Measurements from ENCODE around the gene VASN. TPM values are rescaled to one million over a fixed set of nuclear protein-coding genes. Genes with fewer than 3 reads are reported as not detected.
A peak's percentile ranks its signal among the peaks of the same experiment; 100 is the strongest.

The VASN gene
- total and polyA plus RNA-seq, 2 donors from 2014 or later = 75.7 to 82.7 TPM

GRCh38 chr16:4369007-4369733 is 2.5 kb upstream of the VASN start:
- H3K36me3 ChIP-seq (ENCODE audit: control insufficient read depth in 2 of 3, insufficient read depth in 3 of 3, low read length in 3 of 3) = no peaks in the 10 kb centered on the region
- intact Hi-C loops (cut with DNase I) = no loop called here
- H3K27me3 ChIP-seq (ENCODE audit: control insufficient read depth, insufficient read depth, low read length) = no peaks in the 10 kb centered on the region
- peak in 2 of 5 donors; percentile 62 to 91 for DNase-seq
- H3K4me1 ChIP-seq (ENCODE audit: control insufficient read depth in 2 of 3, insufficient read depth in 2 of 3, low read depth in 1 of 3, low read length in 3 of 3) = peaks cover 0 to 12% (median 7%) of the 10 kb centered on the region in 3 donors
- H3K9me3 ChIP-seq (ENCODE audit: control insufficient read depth in 2 of 3, insufficient read depth in 1 of 3, low read length in 3 of 3) = no peaks in the 10 kb centered on the region
- peak overlapping the region; percentile 41 to 48 for H3K27ac ChIP-seq (ENCODE audit: low read depth in 2 of 2, low read length in 2 of 2)
- no peak overlapping the region for H3K9ac ChIP-seq (ENCODE audit: low read length in 3 of 3)
- FAIRE-seq = no peak
- TF ChIP-seq, protein P1, sequence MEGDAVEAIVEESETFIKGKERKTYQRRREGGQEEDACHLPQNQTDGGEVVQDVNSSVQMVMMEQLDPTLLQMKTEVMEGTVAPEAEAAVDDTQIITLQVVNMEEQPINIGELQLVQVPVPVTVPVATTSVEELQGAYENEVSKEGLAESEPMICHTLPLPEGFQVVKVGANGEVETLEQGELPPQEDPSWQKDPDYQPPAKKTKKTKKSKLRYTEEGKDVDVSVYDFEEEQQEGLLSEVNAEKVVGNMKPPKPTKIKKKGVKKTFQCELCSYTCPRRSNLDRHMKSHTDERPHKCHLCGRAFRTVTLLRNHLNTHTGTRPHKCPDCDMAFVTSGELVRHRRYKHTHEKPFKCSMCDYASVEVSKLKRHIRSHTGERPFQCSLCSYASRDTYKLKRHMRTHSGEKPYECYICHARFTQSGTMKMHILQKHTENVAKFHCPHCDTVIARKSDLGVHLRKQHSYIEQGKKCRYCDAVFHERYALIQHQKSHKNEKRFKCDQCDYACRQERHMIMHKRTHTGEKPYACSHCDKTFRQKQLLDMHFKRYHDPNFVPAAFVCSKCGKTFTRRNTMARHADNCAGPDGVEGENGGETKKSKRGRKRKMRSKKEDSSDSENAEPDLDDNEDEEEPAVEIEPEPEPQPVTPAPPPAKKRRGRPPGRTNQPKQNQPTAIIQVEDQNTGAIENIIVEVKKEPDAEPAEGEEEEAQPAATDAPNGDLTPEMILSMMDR (IDR thresholded peaks at IDR 0.05; ENCODE audit: borderline replicate concordance, extremely low read depth, insufficient read depth) = no peak
- no peak overlapping the region for H3K4me3 ChIP-seq (ENCODE audit: low read length in 3 of 3)

DNA sequence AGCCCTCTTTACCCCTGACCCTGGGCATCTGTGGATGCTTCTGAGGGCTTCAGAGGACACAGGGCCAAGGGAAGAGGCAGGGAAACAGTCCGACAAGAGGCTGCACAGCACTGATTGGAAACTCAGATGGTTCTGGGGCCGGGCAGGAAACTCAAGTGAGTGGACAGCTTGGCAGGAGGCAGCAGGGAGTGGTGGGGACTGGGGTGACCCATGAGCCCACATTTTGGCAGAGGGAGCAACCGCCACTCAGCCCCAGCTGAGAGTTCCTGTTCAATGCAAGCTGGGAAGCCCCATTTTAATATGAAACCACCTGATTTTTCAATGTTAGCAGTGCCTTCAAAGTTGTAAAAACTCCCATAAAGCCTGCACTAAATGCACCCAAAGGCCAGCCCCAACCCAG is 1.5 kb upstream of the VASN start:
- no peaks in the 10 kb centered on the region for H3K36me3 ChIP-seq (ENCODE audit: control insufficient read depth in 2 of 3, insufficient read depth in 3 of 3, low read length in 3 of 3)
- intact Hi-C loops (cut with DNase I) = no loop called here
- peak overlapping the region in 1 of 3 donors; percentile 15 for H3K9ac ChIP-seq (ENCODE audit: low read length in 3 of 3)
- peak overlapping the region; percentile 84 to 91 for H3K27ac ChIP-seq (ENCODE audit: low read depth in 2 of 2, low read length in 2 of 2)
- TF ChIP-seq, protein P1 (IDR thresholded peaks at IDR 0.05; ENCODE audit: borderline replicate concordance, extremely low read depth, insufficient read depth) = no peak
- peak in 1 of 5 donors; percentile 46 for DNase-seq
- H3K4me1 ChIP-seq (ENCODE audit: control insufficient read depth in 2 of 3, insufficient read depth in 2 of 3, low read depth in 1 of 3, low read length in 3 of 3) = peaks cover 0 to 20% (median 15%) of the 10 kb centered on the region in 3 donors
- no peak for FAIRE-seq
- H3K9me3 ChIP-seq (ENCODE audit: control insufficient read depth in 2 of 3, insufficient read depth in 1 of 3, low read length in 3 of 3) = no peaks in the 10 kb centered on the region
- H3K4me3 ChIP-seq (ENCODE audit: low read length in 3 of 3) = no peak overlapping the region
- no peaks in the 10 kb centered on the region for H3K27me3 ChIP-seq (ENCODE audit: control insufficient read depth, insufficient read depth, low read length)

DNA sequence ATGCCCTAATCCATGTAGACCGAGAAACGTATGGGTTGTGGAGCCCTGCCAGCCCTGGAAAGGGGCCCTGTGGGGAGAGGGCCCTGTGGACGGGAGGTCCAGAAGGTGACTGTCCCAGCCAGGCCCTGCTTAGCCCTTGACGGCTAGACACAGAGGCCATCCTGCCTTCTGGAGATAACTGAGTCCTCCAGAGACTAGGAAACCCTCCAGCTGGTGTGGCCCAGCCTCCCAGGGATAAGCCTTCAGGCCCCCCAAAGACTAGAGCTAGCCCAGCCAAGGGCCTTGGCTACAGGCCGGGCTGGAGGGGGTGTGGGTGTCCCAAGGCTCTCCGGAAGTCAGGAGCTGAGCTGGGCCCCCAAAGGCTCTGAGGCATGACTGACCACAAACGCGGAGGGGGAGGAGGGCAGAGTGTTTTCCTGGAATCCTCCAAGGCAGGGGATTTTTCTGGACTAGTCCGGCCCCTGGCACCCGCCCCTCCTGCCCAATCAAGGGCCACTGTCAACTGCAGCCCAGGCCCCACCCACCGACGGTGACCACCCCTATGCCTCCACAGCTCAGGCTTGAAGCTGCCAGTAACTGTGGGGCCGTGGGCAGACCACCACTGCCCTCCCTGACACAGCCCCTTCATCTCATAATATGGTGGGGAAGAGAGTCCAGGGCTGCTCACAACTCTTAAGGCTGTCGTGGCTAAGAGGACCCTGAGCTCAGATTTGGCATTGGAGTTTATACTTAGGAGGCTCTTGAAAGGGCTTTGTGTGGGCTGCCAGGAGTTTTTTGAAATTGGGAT is 885 bp upstream of the VASN start:
- no peaks in the 10 kb centered on the region for H3K27me3 ChIP-seq (ENCODE audit: control insufficient read depth, insufficient read depth, low read length)
- no peaks in the 10 kb centered on the region for H3K36me3 ChIP-seq (ENCODE audit: control insufficient read depth in 2 of 3, insufficient read depth in 3 of 3, low read length in 3 of 3)
- H3K9ac ChIP-seq (ENCODE audit: low read length in 3 of 3) = peak overlapping the region in 1 of 3 donors; percentile 62
- H3K4me3 ChIP-seq (ENCODE audit: low read length in 3 of 3) = peak overlapping the region in 1 of 3 donors; percentile 94
- H3K27ac ChIP-seq (ENCODE audit: low read depth in 2 of 2, low read length in 2 of 2) = peak overlapping the region; percentile 91 to 92
- DNase-seq = peak; percentile 83 to 97 (median 87)
- no peak for FAIRE-seq
- H3K4me1 ChIP-seq (ENCODE audit: control insufficient read depth in 2 of 3, insufficient read depth in 2 of 3, low read depth in 1 of 3, low read length in 3 of 3) = peaks cover 0 to 23% (median 21%) of the 10 kb centered on the region in 3 donors
- intact Hi-C loops (cut with DNase I) = no loop called here
- no peaks in the 10 kb centered on the region for H3K9me3 ChIP-seq (ENCODE audit: control insufficient read depth in 2 of 3, insufficient read depth in 1 of 3, low read length in 3 of 3)
- TF ChIP-seq, protein P1 (IDR thresholded peaks at IDR 0.05; ENCODE audit: borderline replicate concordance, extremely low read depth, insufficient read depth) = no peak
